ENCODE data around the gene SOCS7.
A peak's percentile ranks its signal among the peaks of the same experiment; 100 is the strongest.

SOCS7 gene

GRCh38 chr17:38418693-38419507, 67.3 kb downstream of the SOCS7 start:
- no peak for TF ChIP-seq CTCF (conservative IDR thresholded peaks at IDR 0.05; ENCODE audit: control insufficient read depth, insufficient read depth, low read depth, low read length)
- no peak for DNase-seq (ENCODE audit: low read depth)
- no peak overlapping the region for H3K4me3 ChIP-seq (ENCODE audit: control insufficient read depth, low read depth, low read length)

- DNase-seq (ENCODE audit: low read depth): no peak
- no peak for TF ChIP-seq CTCF (conservative IDR thresholded peaks at IDR 0.05; ENCODE audit: control insufficient read depth, insufficient read depth, low read depth, low read length)
- H3K4me3 ChIP-seq (ENCODE audit: control insufficient read depth, low read depth, low read length): no peak overlapping the region
Observed at GRCh38 chr17:38419508-38419981, 67.9 kb downstream of the SOCS7 start.

DNA sequence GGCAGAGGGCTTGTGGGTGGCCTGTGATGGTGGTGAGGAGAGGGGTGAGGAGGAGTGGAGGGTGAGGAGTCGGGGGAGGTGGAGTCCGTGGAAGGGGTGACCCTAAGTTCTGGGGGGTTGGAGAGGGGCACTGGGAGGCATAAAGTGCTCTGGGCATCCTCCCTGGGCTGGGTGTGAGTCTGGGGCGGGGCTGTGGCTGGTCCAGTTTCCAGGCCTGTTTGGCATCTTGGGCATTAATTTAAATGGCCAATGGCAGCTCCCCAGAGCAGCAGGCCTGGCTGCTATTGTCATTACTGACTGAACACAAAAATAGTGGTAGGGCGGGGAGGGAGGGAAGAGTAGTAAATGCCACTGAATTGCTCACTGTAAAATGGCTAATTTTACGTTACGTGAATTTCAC, 68.9 kb downstream of the SOCS7 start:
- H3K4me3 ChIP-seq (ENCODE audit: control insufficient read depth, low read depth, low read length): no peak overlapping the region
- no peak for TF ChIP-seq CTCF (conservative IDR thresholded peaks at IDR 0.05; ENCODE audit: control insufficient read depth, insufficient read depth, low read depth, low read length)
- no peak for DNase-seq (ENCODE audit: low read depth)

- TF ChIP-seq CTCF (conservative IDR thresholded peaks at IDR 0.05; ENCODE audit: control insufficient read depth, insufficient read depth, low read depth, low read length): no peak
- peak; percentile 22 for DNase-seq (ENCODE audit: low read depth)
- H3K4me3 ChIP-seq (ENCODE audit: control insufficient read depth, low read depth, low read length): no peak overlapping the region
Observed at GRCh38 chr17:38421171-38421841, 69.7 kb downstream of the SOCS7 start.

DNA sequence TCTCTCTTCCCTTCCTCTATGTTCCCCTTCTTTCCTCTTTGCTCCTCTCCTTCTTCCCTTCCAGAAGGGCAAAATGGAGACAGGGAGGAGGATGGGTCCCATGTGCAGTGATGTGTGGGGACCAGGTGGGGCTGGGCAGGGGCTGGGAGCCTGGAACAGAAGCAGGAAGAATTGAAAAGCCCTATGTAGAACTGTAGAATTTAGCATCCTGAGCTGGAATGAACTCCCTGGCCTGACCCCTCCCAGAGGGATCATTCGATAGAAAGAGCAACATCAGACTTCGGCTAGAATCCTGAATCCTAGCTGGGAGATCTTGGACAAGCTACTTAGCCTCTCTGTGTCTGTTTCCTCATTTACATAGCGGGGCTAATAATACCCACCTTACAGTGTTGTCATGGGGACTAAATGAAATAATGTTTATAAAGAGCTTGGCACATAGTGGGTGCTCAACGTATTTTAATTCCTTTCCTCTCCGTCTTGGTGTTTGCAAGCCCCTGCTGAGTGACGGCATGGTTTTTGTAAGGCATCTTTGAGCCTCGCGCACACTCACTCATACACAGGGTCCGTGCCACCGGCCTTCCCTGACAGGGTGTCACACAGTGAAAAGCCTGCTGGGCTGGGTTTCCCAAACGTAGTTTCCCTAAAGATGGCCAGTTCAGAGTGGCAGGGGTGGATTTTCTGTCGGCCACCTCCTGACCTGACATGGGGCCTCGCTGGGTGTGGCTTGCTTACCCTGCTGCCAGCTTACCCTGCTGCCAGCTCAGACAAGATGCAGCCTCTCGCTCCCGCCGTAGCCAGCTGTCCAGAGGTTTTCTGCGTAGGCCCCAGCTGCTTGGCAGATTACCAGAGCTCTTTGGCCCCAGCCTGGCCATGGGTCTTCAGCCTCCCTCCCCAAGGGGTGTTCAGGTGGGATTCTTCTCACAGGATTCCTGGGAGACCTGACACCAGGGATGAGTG, 70.5 kb downstream of the SOCS7 start:
- no peak overlapping the region for H3K4me3 ChIP-seq (ENCODE audit: control insufficient read depth, low read depth, low read length)
- no peak for TF ChIP-seq CTCF (conservative IDR thresholded peaks at IDR 0.05; ENCODE audit: control insufficient read depth, insufficient read depth, low read depth, low read length)
- DNase-seq (ENCODE audit: low read depth): no peak

DNA sequence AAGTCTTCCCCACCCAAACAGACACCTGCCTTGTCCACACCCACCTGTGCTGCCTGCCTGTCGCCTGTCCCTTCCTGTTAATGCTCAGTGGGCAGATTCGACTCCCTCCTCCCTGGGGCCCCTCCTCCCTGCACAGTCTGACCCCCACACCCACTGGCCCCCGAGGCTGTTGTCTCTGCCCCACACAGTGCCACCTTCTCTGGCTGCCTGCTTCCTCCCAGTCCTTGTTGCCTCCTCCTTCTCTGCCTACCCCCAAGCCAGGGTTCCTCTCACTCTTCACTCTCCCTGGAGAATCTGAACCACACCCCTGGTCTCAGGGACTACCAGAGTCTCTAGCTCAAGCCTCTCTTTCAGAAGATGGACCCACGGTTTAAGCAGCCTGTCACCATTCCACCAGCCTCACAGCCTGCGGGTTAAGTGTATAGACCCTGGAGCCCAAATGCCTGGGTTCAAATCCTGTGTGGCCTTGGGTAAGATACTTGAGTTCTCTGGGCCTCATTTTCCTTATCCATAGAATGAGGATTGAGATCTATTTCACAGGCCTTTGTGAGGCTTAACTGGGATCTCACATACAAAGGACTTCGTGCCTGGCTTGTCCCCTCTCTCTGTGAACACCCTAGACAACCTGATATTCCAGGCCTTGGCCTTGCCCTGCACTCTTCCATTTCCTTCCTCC, 72.8 kb downstream of the SOCS7 start:
- no peak for TF ChIP-seq CTCF (conservative IDR thresholded peaks at IDR 0.05; ENCODE audit: control insufficient read depth, insufficient read depth, low read depth, low read length)
- no peak for DNase-seq (ENCODE audit: low read depth)
- no peak overlapping the region for H3K4me3 ChIP-seq (ENCODE audit: control insufficient read depth, low read depth, low read length)

All from fibroblast of mammary gland (primary cell).